Measurements from ENCODE around the gene ACP7.

The ACP7 gene

GRCh38 chr19:39135701-39136100 lies 51.5 kb downstream of the ACP7 start:
- Histone ChIP-seq H3K27me3 (ENCODE audit: control insufficient read depth, low read length) (no peaks in the 10 kb centered on the region), H3K79me2 (ENCODE audit: control insufficient read depth, low read length) (peaks cover 34% of the 10 kb centered on the region), H3K9me3 (ENCODE audit: control insufficient read depth, insufficient read depth, low read length) (no peaks in the 10 kb centered on the region), H3K4me1 (ENCODE audit: control insufficient read depth, low read length) (peaks cover 4% of the 10 kb centered on the region; the same call in 1 of the 2 replicates), H3K36me3 (ENCODE audit: control insufficient read depth, low read length) (no peaks in the 10 kb centered on the region), H4K20me1 (ENCODE audit: control insufficient read depth, insufficient read depth, low read depth, low read length) (peaks cover 3% of the 10 kb centered on the region; the same call in 1 of the 2 replicates), H3K9me2 (replicated peaks; ENCODE audit: control insufficient read depth, low read length) (no peaks in the 10 kb centered on the region), H3K4me3 (ENCODE audit: low read length) (no peak overlapping the region), H3F3A (ENCODE audit: control insufficient read depth, insufficient read depth) (no peaks in the 10 kb centered on the region), H3K4me2 (ENCODE audit: low read length) (no peak overlapping the region), H3K27ac (ENCODE audit: low read depth, low read length) (no peak overlapping the region)
- no peak for TF ChIP-seq EZH2phosphoT487 (IDR thresholded peaks at IDR 0.05; ENCODE audit: borderline replicate concordance, low read length)
- no peak for TF ChIP-seq CTCF (IDR thresholded peaks at IDR 0.05; ENCODE audit: low read depth, low read length, poor library complexity, severe bottlenecking)

DNA sequence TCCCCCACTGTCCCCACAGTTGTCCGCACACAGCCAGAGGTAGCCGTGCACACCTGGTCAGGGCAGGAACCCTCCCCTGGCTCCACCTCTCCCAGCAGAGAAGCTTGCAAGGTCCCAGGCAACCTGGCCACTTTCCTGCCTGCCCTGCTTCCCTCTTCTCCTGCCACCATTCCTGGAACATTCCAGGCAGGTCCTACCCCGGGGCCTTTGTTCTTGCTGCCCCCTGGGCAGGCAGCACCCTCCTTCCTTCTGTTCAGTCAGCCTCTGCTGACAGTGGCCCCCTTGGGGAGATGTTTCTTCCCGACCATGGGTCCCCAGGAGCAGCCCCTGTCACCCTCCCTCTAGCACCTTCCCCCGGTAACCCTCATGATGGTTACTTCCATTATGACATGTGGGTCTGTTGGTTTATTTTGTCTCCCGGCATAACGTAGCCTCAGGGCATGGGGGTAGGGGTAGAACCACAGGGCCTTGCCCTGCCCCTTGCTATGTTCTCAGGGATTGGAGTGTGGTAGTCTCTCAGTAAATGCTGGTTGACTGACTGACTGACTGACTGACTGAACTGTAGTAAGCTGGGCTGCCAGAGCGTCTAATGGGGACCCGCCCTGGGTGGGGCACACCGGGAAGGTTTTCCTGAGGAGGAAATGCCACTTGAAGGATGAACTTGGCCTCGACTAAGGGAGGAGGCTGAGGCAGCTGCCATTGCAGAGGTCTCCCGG lies 52.2 kb downstream of the ACP7 start:
- no peaks in the 10 kb centered on the region for H3F3A ChIP-seq (ENCODE audit: control insufficient read depth, insufficient read depth)
- no peak overlapping the region for H3K27ac ChIP-seq (ENCODE audit: low read depth, low read length)
- TF ChIP-seq EZH2phosphoT487 (IDR thresholded peaks at IDR 0.05; ENCODE audit: borderline replicate concordance, low read length), result no peak
- no peak for TF ChIP-seq CTCF (IDR thresholded peaks at IDR 0.05; ENCODE audit: low read depth, low read length, poor library complexity, severe bottlenecking)
- H3K27me3 ChIP-seq (ENCODE audit: control insufficient read depth, low read length), result no peaks in the 10 kb centered on the region
- H3K36me3 ChIP-seq (ENCODE audit: control insufficient read depth, low read length), result no peaks in the 10 kb centered on the region
- H3K4me3 ChIP-seq (ENCODE audit: low read length), result no peak overlapping the region
- no peaks in the 10 kb centered on the region for H3K4me1 ChIP-seq (ENCODE audit: control insufficient read depth, low read length)
- H3K79me2 ChIP-seq (ENCODE audit: control insufficient read depth, low read length), result peaks cover 29% of the 10 kb centered on the region
- peaks cover 3% of the 10 kb centered on the region; the same call in 1 of the 2 replicates for H4K20me1 ChIP-seq (ENCODE audit: control insufficient read depth, insufficient read depth, low read depth, low read length)
- no peaks in the 10 kb centered on the region for H3K9me2 ChIP-seq (replicated peaks; ENCODE audit: control insufficient read depth, low read length)
- H3K9me3 ChIP-seq (ENCODE audit: control insufficient read depth, insufficient read depth, low read length), result no peaks in the 10 kb centered on the region
- H3K4me2 ChIP-seq (ENCODE audit: low read length), result no peak overlapping the region

DNA sequence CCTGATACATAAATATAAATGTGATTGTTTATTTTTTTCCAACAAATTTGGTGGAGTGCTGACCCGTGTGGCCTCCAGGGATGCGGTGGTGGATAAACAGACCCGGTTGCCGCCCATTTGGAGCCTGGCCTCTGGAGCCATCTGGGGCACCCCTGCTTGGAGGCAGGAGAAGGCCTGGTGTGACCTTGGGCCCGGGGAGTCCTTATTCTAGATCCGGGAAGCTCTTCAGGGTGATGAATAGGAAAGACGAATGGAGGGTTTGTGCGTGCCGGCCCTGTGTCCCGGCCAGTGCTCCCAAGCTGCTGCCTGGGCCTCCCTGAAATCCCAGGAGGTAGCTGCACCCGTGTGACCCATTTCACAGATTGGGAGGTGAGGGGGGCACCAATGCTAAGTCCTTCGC lies 53.0 kb downstream of the ACP7 start:
- TF ChIP-seq EZH2phosphoT487 (IDR thresholded peaks at IDR 0.05; ENCODE audit: borderline replicate concordance, low read length), result no peak
- TF ChIP-seq CTCF (IDR thresholded peaks at IDR 0.05; ENCODE audit: low read depth, low read length, poor library complexity, severe bottlenecking), result no peak
- H3K9me2 ChIP-seq (replicated peaks; ENCODE audit: control insufficient read depth, low read length), result no peaks in the 10 kb centered on the region
- peaks cover 31% of the 10 kb centered on the region for H3K79me2 ChIP-seq (ENCODE audit: control insufficient read depth, low read length)
- H3F3A ChIP-seq (ENCODE audit: control insufficient read depth, insufficient read depth), result no peaks in the 10 kb centered on the region
- H3K27me3 ChIP-seq (ENCODE audit: control insufficient read depth, low read length), result no peaks in the 10 kb centered on the region
- H3K27ac ChIP-seq (ENCODE audit: low read depth, low read length), result no peak overlapping the region
- no peaks in the 10 kb centered on the region for H3K9me3 ChIP-seq (ENCODE audit: control insufficient read depth, insufficient read depth, low read length)
- H3K36me3 ChIP-seq (ENCODE audit: control insufficient read depth, low read length), result no peaks in the 10 kb centered on the region
- H3K4me1 ChIP-seq (ENCODE audit: control insufficient read depth, low read length), result no peaks in the 10 kb centered on the region
- no peak overlapping the region for H3K4me2 ChIP-seq (ENCODE audit: low read length)
- H4K20me1 ChIP-seq (ENCODE audit: control insufficient read depth, insufficient read depth, low read depth, low read length), result peaks cover 3% of the 10 kb centered on the region; the same call in 1 of the 2 replicates
- H3K4me3 ChIP-seq (ENCODE audit: low read length), result no peak overlapping the region
